Measurements from ENCODE around the gene CLEC2A.

The CLEC2A gene

GRCh38 chr12:9935026-9935425 lies 2.9 kb upstream of the CLEC2A start:
- Histone ChIP-seq H3K36me3 (ENCODE audit: control insufficient read depth, insufficient read depth, low read length) (no peaks in the 10 kb centered on the region), H3K4me3 (ENCODE audit: extremely low read depth, insufficient read depth, low read length, poor library complexity, severe bottlenecking) (no peak overlapping the region), H3K4me1 (ENCODE audit: control insufficient read depth, insufficient read depth, low read length, poor library complexity, severe bottlenecking) (no peaks in the 10 kb centered on the region), H3K9me3 (ENCODE audit: control insufficient read depth, low read length) (no peaks in the 10 kb centered on the region), H3K27ac (ENCODE audit: low read depth, low read length, severe bottlenecking) (no peak overlapping the region)
- WGBS, 2 experiments (ENCODE audit: insufficient coverage in 2 of 2): 79 to 89% methylated on average over 1 to 2 of the region's 2 CpGs

- Histone ChIP-seq H3K9me3 (ENCODE audit: control insufficient read depth, low read length) (no peaks in the 10 kb centered on the region), H3K36me3 (ENCODE audit: control insufficient read depth, insufficient read depth, low read length) (no peaks in the 10 kb centered on the region), H3K4me1 (ENCODE audit: control insufficient read depth, insufficient read depth, low read length, poor library complexity, severe bottlenecking) (no peaks in the 10 kb centered on the region), H3K27ac (ENCODE audit: low read depth, low read length, severe bottlenecking) (no peak overlapping the region), H3K4me3 (ENCODE audit: extremely low read depth, insufficient read depth, low read length, poor library complexity, severe bottlenecking) (no peak overlapping the region)
- no CpG with 5 or more reads among the region's 2 CpGs for WGBS, 2 experiments (ENCODE audit: insufficient coverage in 2 of 2)
These were observed 1.8 kb upstream of the CLEC2A start for GRCh38 chr12:9933958-9934357.

- Histone ChIP-seq H3K4me1 (ENCODE audit: control insufficient read depth, insufficient read depth, low read length, poor library complexity, severe bottlenecking) (no peaks in the 10 kb centered on the region), H3K9me3 (ENCODE audit: control insufficient read depth, low read length) (no peaks in the 10 kb centered on the region), H3K36me3 (ENCODE audit: control insufficient read depth, insufficient read depth, low read length) (no peaks in the 10 kb centered on the region), H3K4me3 (ENCODE audit: extremely low read depth, insufficient read depth, low read length, poor library complexity, severe bottlenecking) (no peak overlapping the region), H3K27ac (ENCODE audit: low read depth, low read length, severe bottlenecking) (no peak overlapping the region)
- no CpG with 5 or more reads among the region's 3 CpGs for WGBS, 2 experiments (ENCODE audit: insufficient coverage in 2 of 2)
These were observed 925 bp downstream of the CLEC2A start for GRCh38 chr12:9931245-9931644.

GRCh38 chr12:9928607-9929006 lies 3.6 kb downstream of the CLEC2A start:
- Histone ChIP-seq H3K4me3 (ENCODE audit: extremely low read depth, insufficient read depth, low read length, poor library complexity, severe bottlenecking) (no peak overlapping the region), H3K9me3 (ENCODE audit: control insufficient read depth, low read length) (no peaks in the 10 kb centered on the region), H3K4me1 (ENCODE audit: control insufficient read depth, insufficient read depth, low read length, poor library complexity, severe bottlenecking) (no peaks in the 10 kb centered on the region), H3K27ac (ENCODE audit: low read depth, low read length, severe bottlenecking) (no peak overlapping the region), H3K36me3 (ENCODE audit: control insufficient read depth, insufficient read depth, low read length) (no peaks in the 10 kb centered on the region)
- WGBS, 2 experiments (ENCODE audit: insufficient coverage in 2 of 2): no CpG with 5 or more reads among the region's 3 CpGs

- no peaks in the 10 kb centered on the region for H3K36me3 ChIP-seq (ENCODE audit: control insufficient read depth, insufficient read depth, low read length)
- H3K27ac ChIP-seq (ENCODE audit: low read depth, low read length, severe bottlenecking): no peak overlapping the region
- 100% methylated on average over 1 of the region's 3 CpGs for WGBS, 2 experiments (ENCODE audit: insufficient coverage in 2 of 2)
- H3K4me3 ChIP-seq (ENCODE audit: extremely low read depth, insufficient read depth, low read length, poor library complexity, severe bottlenecking): no peak overlapping the region
- H3K4me1 ChIP-seq (ENCODE audit: control insufficient read depth, insufficient read depth, low read length, poor library complexity, severe bottlenecking): no peaks in the 10 kb centered on the region
- H3K9me3 ChIP-seq (ENCODE audit: control insufficient read depth, low read length): no peaks in the 10 kb centered on the region
These were observed 5.3 kb downstream of the CLEC2A start for GRCh38 chr12:9926876-9927275.

GRCh38 chr12:9925705-9926393 lies 6.3 kb downstream of the CLEC2A start:
- WGBS, 2 experiments (ENCODE audit: insufficient coverage in 2 of 2): 25 to 36% methylated on average over 3 to 4 of the region's 5 CpGs
- H3K4me3 ChIP-seq (ENCODE audit: extremely low read depth, insufficient read depth, low read length, poor library complexity, severe bottlenecking): no peak overlapping the region

GRCh38 chr12:9922429-9922828 lies 9.7 kb downstream of the CLEC2A start:
- H3K4me3 ChIP-seq (ENCODE audit: extremely low read depth, insufficient read depth, low read length, poor library complexity, severe bottlenecking): no peak overlapping the region
- H3K4me1 ChIP-seq (ENCODE audit: control insufficient read depth, insufficient read depth, low read length, poor library complexity, severe bottlenecking): no peaks in the 10 kb centered on the region
- H3K36me3 ChIP-seq (ENCODE audit: control insufficient read depth, insufficient read depth, low read length): no peaks in the 10 kb centered on the region
- no CpG with 5 or more reads among the region's 1 CpG for WGBS, 2 experiments (ENCODE audit: insufficient coverage in 2 of 2)
- H3K27ac ChIP-seq (ENCODE audit: low read depth, low read length, severe bottlenecking): no peak overlapping the region
- H3K9me3 ChIP-seq (ENCODE audit: control insufficient read depth, low read length): peaks cover 3% of the 10 kb centered on the region

More at GRCh38 chr12:9925705-9926393, 6.3 kb downstream of the CLEC2A start:
- no peaks in the 10 kb centered on the region for H3K4me1 ChIP-seq (ENCODE audit: control insufficient read depth, insufficient read depth, low read length, poor library complexity, severe bottlenecking)
- no peak overlapping the region for H3K27ac ChIP-seq (ENCODE audit: low read depth, low read length, severe bottlenecking)
- no peaks in the 10 kb centered on the region for H3K36me3 ChIP-seq (ENCODE audit: control insufficient read depth, insufficient read depth, low read length)
- no peaks in the 10 kb centered on the region for H3K9me3 ChIP-seq (ENCODE audit: control insufficient read depth, low read length)

- H3K4me1 ChIP-seq (ENCODE audit: control insufficient read depth, insufficient read depth, low read length, poor library complexity, severe bottlenecking): no peaks in the 10 kb centered on the region
- WGBS, 2 experiments (ENCODE audit: insufficient coverage in 2 of 2): 82 to 92% methylated on average over 4 to 5 of the region's 10 CpGs
- peaks cover 3% of the 10 kb centered on the region for H3K9me3 ChIP-seq (ENCODE audit: control insufficient read depth, low read length)
- no peak overlapping the region for H3K4me3 ChIP-seq (ENCODE audit: extremely low read depth, insufficient read depth, low read length, poor library complexity, severe bottlenecking)
- H3K27ac ChIP-seq (ENCODE audit: low read depth, low read length, severe bottlenecking): no peak overlapping the region
- no peaks in the 10 kb centered on the region for H3K36me3 ChIP-seq (ENCODE audit: control insufficient read depth, insufficient read depth, low read length)
These were observed 11.7 kb downstream of the CLEC2A start for GRCh38 chr12:9920451-9920850.

GRCh38 chr12:9919443-9919842 lies 12.7 kb downstream of the CLEC2A start:
- Histone ChIP-seq H3K4me3 (ENCODE audit: extremely low read depth, insufficient read depth, low read length, poor library complexity, severe bottlenecking) (no peak overlapping the region), H3K4me1 (ENCODE audit: control insufficient read depth, insufficient read depth, low read length, poor library complexity, severe bottlenecking) (no peaks in the 10 kb centered on the region), H3K27ac (ENCODE audit: low read depth, low read length, severe bottlenecking) (no peak overlapping the region), H3K36me3 (ENCODE audit: control insufficient read depth, insufficient read depth, low read length) (no peaks in the 10 kb centered on the region), H3K9me3 (ENCODE audit: control insufficient read depth, low read length) (peaks cover 3% of the 10 kb centered on the region)
- WGBS, 2 experiments (ENCODE audit: insufficient coverage in 2 of 2): 85 to 100% methylated on average over 3 of the region's 3 CpGs

GRCh38 chr12:9911708-9912107 lies 20.5 kb downstream of the CLEC2A start:
- H3K36me3 ChIP-seq (ENCODE audit: control insufficient read depth, insufficient read depth, low read length): no peaks in the 10 kb centered on the region
- H3K27ac ChIP-seq (ENCODE audit: low read depth, low read length, severe bottlenecking): no peak overlapping the region
- peaks cover 35% of the 10 kb centered on the region for H3K9me3 ChIP-seq (ENCODE audit: control insufficient read depth, low read length)
- H3K4me3 ChIP-seq (ENCODE audit: extremely low read depth, insufficient read depth, low read length, poor library complexity, severe bottlenecking): no peak overlapping the region
- no peaks in the 10 kb centered on the region for H3K4me1 ChIP-seq (ENCODE audit: control insufficient read depth, insufficient read depth, low read length, poor library complexity, severe bottlenecking)

GRCh38 chr12:9910716-9911421 lies 21.3 kb downstream of the CLEC2A start:
- Histone ChIP-seq H3K4me3 (ENCODE audit: extremely low read depth, insufficient read depth, low read length, poor library complexity, severe bottlenecking) (no peak overlapping the region), H3K27ac (ENCODE audit: low read depth, low read length, severe bottlenecking) (no peak overlapping the region), H3K9me3 (ENCODE audit: control insufficient read depth, low read length) (peaks cover 35% of the 10 kb centered on the region), H3K4me1 (ENCODE audit: control insufficient read depth, insufficient read depth, low read length, poor library complexity, severe bottlenecking) (no peaks in the 10 kb centered on the region), H3K36me3 (ENCODE audit: control insufficient read depth, insufficient read depth, low read length) (no peaks in the 10 kb centered on the region)
- 70 to 84% methylated on average over 2 to 6 of the region's 7 CpGs for WGBS, 2 experiments (ENCODE audit: insufficient coverage in 2 of 2)

Data from mesodermal cell (in vitro differentiated cells).